Measurements from ENCODE around the gene SDK2. TPM values are rescaled to one million over a fixed set of nuclear protein-coding genes. Genes with fewer than 3 reads are reported as not detected.

Gene SDK2, protein sequence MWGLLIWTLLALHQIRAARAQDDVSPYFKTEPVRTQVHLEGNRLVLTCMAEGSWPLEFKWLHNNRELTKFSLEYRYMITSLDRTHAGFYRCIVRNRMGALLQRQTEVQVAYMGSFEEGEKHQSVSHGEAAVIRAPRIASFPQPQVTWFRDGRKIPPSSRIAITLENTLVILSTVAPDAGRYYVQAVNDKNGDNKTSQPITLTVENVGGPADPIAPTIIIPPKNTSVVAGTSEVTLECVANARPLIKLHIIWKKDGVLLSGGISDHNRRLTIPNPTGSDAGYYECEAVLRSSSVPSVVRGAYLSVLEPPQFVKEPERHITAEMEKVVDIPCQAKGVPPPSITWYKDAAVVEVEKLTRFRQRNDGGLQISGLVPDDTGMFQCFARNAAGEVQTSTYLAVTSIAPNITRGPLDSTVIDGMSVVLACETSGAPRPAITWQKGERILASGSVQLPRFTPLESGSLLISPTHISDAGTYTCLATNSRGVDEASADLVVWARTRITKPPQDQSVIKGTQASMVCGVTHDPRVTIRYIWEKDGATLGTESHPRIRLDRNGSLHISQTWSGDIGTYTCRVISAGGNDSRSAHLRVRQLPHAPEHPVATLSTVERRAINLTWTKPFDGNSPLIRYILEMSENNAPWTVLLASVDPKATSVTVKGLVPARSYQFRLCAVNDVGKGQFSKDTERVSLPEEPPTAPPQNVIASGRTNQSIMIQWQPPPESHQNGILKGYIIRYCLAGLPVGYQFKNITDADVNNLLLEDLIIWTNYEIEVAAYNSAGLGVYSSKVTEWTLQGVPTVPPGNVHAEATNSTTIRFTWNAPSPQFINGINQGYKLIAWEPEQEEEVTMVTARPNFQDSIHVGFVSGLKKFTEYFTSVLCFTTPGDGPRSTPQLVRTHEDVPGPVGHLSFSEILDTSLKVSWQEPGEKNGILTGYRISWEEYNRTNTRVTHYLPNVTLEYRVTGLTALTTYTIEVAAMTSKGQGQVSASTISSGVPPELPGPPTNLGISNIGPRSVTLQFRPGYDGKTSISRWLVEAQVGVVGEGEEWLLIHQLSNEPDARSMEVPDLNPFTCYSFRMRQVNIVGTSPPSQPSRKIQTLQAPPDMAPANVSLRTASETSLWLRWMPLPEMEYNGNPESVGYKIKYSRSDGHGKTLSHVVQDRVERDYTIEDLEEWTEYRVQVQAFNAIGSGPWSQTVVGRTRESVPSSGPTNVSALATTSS (N-terminal part only)
- total RNA-seq (2014; rRNA removed; shearing (Covaris generic)): not detected in 2 replicates

DNA sequence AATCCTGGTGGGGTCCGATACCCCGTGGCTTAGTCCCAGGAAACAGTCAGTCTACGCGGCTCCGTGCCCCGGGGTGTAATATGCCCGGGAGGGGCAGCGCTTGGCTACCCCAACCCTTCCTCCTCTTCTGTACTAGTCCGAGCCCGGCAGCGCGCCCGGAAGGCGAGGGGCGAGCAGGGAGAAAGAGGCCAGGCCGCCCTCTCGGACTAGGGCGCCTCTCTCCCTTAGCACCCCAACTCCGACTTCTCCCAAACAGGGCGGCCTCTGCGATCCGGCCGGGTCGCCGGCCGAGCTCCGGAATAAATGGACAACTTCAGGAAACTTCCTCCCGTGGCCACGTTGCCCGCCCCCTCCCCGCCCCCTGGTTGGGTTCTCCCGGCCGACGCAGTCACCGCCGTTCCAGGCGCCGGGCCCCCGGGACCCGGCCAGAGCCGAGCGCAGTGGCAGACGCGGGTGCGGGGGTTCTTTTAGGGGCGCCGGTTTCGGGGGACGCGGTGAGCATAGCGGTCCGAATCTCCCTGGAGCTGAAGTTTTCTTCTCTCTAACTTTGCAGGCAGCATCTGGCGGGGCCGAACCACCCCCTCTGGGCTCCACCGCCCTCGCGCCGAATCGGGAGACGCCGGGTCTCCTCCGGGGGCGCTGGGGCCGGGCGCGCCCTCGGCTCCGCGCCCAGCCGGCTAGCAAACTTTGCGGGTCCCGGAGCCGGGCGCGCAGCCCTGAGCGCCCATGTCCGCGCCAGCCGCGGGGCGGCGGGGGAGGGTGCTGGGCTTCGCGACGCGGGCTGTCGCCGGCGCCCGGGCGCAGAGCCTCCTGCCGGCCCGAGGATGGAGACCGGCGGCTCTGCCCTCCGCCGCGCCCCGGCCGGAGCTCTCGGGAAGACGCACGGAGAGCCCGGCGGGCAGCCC, at the start of gene SDK2:
SDK2 (minus strand) TSS at position 301 of the 905 bp plus-strand sequence. CDS start 357 bp downstream, outside the sequence.
- no peak for DNase-seq (ENCODE audit: low spot score)

DNA sequence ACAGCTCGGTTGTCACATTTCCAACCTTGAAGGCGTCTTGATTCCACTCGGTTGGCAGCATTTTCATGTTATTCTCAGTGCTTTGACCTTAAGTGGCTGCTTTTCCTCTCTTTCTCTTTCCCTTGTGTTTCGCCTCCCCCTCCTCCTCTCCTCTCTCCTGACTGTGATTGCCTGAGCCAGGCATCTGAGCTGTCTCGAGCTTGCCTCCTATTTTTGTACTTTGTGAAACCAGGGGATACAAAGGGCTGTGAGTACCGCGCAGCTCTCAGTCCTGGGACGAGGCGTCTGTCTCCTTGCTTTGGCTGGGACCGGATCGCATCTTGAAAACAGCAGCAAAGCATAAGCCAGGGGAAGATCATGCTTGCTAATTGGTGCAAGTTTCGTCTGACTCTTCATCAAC, 48.8 kb upstream of the SDK2 start:
- no peak for DNase-seq (ENCODE audit: low spot score)

DNA sequence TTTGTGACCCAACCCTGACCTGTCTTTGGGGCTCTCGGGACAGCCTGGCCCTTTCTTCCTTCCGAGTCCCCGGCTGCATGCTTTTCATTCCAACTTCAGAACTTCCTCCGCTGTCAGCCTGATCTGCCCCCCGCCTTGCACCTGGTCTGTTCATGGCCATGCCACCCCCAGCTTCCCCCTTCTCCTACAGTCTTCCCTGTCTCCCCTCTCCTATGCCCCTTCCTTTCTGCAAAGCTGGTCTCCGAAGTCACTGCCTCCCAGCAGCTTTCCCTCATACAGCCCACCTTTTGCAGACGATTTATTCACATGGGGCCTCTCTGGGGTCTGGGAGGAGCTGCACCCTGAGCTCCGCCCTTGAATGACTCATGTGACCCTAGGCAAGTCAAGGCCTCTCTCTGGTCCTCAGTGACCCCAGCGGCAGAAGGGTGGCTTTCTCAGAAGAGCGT, 47.1 kb upstream of the SDK2 start:
- DNase-seq (ENCODE audit: low spot score): no peak

DNA sequence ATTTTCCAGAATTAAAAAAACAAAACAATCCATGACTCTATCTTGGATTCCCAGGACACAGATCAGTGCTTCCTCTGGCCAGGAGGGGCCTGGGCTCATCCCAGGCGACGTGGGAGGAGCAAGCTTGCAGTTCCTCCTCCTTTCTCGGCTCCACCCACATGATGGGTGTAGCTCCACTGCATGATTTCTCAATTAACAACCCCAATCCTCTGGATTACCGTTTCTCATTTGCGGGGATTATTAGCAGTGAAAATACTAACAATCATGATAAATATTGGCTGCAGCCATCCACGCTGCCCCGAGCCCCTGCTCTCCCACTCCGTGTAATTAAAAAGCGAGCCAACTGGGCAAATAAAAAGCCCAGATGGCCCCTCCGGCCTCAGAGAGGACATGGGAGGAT, 46.4 kb upstream of the SDK2 start:
- DNase-seq (ENCODE audit: low spot score): no peak

DNA sequence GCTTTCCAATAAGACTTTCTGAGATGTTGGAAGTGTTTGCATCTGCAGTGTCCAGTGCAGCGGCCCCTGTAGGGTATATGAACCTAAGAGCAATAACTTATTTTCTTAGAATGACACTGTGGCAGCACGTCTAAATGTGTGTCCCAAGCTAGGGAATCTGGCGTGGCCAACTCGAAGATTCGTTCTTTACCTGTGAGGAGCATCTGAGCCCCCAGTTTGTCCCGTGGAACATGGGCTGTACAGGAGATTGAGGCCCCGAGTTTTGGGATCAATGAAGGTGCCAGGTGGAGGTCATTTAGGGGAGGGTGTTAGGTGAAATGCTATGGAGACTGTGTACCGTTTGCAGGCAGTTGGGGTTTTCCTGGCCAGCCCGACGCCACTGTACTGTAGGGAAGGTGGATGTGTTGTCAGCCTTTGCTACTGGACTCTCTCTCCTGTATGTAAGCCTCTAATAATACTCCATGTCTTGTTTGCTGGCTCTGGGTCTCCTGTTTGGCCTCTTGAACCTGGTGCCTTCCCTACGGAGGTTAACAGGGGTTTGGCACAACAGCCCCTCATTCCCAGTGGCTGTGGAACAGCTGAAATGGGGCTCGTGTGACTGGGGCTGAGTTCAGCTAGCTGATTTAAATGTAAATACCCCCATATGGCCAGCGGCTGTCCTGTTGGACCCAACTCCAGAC, 45.5 kb upstream of the SDK2 start:
- DNase-seq (ENCODE audit: low spot score): no peak

DNA sequence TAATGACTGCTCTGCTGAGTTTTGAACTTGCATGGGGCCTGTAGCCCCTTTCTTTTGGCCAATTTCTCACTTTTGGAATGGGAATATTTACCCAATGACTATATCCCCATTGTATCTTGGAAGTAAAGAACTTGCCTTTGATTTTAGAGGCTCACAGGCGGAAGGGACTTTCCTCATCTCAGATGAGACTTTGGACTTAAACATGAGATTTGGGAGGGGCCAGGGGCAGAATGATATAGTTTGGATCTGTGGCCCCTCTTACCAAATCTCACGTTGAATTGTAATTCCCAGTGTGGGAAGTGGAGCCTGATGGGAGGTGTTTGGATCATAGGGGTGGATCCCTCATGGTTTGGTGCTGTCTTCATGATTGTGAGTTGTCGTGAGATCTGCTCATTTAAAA, 42.7 kb upstream of the SDK2 start:
- no peak for DNase-seq (ENCODE audit: low spot score)

DNA sequence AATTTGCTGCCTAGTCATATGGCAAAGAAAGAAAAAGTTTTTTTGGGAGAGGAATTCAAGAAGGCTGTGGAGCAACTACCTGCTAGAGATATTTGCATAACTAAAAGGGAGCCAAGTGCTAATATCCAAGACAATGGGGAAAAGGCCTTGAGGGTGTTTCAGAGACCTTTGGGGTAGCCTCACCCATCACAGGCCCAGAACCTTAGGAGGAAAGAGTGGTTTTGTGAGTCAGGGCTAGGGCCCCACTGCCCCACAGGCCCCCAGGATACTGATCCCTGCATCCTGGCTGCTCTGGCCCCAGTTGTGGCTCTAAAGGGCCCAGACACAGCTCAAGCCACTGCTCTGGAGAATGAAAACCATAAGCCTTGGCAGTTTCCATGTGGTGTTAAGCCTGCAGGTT, 41.9 kb upstream of the SDK2 start:
- DNase-seq (ENCODE audit: low spot score): no peak

DNA sequence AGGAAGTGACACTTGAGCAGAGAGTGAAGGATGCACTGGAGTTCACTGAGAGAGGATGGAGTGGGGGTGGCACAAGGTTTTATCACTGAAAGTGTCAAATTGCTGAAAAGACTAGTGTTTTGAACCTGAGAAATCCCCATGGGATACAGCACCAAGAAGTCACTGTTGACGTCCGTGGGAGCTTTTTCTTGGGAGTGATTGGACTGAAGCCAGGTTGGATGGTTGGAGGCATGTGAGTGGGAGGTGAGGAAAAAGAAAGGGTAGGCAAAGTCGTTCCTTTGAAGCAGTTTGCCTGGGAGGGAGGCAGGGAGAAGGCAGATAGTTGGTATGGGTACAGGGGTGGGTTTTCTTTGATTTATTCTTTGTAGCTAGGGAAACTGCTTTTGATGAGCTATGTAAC, 39.9 kb upstream of the SDK2 start:
- no peak for DNase-seq (ENCODE audit: low spot score)

DNA sequence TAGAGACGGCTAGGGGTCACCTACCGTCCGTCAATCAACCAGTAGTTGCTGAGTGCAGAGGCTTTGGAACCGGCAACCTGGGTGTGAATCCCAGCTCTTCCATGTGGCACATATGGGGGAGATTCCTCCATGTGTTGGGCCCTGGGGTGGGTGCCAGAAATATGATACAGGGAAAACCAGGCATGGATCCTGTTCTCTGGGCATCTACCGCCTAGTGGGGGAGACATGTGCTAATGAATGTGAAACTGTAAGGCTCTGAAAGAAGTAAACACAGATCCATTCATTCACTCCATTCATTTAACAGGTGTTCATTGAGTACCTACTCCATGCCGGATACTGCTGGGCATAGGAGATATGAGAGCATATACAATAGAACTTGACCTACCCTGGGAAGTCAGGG, 39.5 kb upstream of the SDK2 start:
- no peak for DNase-seq (ENCODE audit: low spot score)

DNA sequence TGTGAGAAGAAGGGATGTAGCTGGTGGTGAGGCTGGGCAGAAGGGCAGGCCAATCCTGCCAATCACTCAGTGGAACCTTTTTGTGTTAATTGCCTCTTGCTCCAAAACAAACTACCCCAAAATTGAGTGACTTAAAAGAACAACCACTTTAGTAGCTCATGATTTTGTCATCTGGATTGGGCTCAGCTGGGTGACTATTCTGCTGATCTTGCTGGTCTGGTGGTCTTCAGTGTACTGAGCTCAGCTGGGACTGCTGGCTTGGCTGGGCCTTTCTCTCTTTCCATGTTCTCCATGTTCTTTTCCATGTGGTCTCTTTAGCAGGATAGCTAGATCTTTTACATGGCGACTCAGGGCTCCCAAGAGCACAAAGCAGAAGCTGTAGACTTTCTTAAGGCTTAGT, 37.7 kb upstream of the SDK2 start:
- DNase-seq (ENCODE audit: low spot score): no peak

DNA sequence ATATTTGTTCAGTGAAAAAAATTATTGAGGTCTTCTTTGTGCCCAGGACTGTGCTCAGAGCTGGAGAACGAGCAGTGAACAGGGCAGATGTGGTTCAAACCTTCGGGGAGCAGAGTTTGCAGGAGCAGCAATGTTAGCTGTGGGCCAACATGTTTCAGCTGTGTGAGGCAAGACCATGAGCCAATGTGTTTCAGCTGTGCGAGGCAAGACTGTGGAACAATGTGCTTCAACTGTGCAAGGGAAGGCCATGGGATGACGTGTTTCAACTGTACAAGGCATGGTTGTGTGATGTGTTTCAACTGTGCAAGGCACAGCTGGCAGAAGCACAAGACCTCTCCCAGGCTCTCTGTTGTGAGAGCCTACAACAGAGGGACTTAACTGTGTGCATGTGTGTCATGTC, 35.2 kb upstream of the SDK2 start:
- no peak for DNase-seq (ENCODE audit: low spot score)

DNA sequence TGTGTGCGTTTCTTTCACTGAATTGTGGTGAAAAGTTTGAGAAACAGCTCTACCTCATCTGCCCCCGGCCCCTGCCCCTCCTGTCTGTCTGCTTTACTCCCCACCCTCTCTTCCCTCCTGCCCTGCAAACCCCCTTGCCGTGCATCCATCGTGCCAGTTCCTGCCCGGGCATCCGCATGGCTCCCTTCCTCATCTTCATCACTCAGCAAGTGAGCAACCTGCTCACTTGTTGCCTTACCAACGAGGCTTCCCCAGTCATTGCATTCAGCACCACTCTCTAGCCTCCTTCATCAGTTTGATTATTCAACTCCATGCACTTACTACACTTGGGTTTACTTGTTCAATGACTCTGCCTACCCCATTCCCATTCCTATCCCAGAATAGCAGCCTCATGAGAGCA, 34.8 kb upstream of the SDK2 start:
- DNase-seq (ENCODE audit: low spot score): no peak

DNA sequence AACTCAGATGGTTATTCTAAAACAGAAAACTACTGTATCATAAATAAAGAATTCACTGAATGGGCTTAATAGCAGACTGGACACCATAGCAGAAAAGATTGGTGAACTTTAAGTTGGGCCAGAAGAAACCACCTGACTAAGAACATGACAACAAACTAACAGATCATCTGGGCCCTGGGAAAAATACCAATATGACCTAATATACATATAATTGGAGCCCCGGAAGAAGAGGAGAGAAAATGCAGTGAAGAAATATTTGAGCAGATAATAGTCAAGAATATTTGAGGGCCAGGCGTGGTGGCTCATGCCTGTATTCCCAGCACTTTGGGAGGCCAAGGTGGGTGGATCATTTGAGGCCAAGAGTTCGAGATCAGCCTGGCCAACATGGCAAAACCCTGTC, 25.5 kb upstream of the SDK2 start:
- DNase-seq (ENCODE audit: low spot score): no peak

DNA sequence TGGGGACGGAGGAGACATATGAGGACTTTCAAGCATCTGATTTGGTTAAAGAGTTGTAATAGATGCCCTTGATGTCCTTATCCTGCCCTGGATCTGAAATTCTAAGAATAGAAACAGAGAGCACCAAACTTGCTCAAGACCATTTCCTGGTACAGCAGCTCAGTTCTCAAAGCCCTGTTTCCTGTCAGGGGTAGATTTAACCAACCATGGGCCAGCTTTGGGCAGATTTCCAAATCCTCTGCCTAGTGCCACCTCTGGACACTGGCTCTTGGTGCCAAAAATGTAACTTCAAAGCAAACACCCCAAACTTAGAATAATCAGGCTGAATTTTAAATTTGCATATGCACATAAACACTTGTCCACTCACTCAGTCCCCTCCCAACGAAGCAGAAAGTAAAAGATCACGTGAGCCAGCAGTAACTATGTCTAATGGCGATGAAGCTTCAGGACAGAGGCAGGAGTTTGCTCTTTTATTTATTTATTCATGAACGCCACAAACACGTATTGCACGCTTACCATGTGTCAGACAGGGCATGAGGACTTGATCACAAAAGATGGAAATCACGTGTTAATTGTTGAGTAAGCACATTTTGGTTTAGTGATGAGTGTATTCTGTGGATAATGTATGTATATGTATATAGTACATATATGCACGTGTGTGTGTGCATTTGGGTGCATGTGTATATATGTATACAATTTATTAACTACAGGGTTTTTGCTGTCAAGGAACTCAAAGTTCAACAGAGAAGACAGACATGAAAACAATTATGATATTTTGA, 23.1 kb upstream of the SDK2 start:
- DNase-seq (ENCODE audit: low spot score): no peak

DNA sequence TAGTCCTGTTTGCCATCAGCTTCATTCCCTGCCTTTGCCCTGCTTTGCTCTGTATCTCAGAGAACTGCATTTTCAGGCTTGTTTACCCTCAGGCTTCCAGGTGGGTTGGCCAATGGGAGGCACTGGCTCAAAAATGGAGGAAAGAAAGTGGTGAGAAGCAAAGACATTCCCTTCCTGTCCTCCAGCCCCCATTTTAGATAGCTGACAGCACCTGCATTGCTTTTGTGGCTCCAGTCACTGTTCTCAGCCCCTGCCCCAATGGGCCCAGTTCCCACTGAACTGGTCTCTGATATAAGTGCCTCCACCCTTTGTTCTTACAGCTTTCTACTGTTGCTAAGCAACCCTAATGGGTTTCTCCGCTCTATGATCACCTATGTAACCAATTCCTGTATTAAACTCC, 19.4 kb upstream of the SDK2 start:
- DNase-seq (ENCODE audit: low spot score): no peak

DNA sequence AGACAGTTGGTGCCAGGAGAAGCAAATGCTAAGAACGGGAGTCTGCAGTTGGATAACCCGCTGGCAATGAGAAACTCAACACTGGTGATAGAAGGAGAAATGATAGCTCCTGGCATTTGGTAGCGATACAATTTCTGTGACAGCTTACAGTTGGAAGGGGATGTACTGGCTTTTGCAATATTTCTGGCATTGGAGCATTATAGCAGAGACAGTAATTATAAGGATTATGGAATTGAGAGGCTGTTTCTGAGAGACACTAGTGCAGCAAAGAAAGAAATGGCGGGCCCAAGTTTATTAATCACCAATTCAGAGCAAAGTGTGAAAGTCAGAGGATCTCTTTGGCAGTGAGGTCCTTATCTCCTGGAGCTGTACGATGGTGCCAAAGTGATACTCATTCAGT, 16.1 kb upstream of the SDK2 start:
- no peak for DNase-seq (ENCODE audit: low spot score)

DNA sequence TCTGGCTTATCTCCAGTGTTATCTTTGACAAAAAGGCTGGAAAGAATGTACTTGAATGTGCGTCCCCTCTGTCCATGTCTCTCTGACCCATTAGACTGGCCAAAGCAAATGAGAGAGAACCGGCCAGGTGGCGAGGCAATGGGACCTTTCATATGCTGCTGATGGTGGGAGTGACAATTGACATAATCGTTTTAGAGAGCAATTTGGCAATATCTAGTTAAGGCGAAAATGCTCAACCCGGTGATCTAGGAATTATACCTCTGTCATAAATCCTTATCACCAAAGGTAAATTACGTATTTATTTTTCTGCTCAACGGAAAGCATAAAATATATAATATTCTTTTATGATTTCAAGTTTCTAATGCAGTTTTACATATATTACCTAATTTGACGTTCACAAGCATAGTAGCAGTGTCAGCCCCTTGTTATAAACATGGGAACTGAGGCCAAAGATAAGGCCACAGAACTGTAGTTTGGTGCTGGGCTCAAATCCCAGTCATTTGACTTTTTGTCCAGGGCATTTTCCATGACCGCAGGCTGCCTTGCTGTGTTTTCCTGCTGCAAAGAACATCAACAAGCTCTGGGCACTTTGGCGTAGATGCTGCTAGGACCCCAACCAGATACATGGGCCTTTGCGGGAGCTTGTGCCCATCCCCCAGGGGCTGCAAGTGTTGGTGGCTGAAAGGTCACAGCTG, 14.7 kb upstream of the SDK2 start:
- no peak for DNase-seq (ENCODE audit: low spot score)

DNA sequence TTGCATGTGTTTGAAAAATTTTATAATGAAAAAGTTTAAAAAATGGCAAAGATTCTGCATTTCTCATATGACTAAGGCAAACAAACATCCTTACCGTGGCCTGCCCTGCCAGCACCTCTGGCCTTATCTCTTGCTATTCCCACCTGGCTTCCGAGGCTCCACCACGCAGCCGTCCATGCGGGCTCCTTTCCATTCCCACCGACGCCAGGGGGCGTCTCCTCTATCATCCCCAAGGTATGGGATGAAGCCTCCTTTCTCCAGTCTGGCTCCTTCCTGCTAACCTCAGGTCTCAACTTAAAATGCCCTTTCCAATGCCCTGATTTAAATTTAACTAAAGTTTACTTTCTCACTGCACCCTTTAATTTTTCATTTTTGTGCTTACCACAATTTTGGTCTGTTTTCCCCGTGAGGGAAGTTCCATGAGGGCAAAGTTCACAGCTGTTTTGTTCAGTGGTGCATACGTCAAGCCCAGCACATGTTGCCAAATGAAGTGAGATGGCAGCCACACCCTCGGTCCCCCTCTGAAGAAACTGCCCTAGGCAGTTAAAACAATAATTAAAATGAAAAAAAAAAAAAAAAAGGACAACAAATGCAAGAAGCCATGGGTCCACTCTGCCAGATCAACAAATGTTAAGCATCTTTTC, 13.3 kb upstream of the SDK2 start:
- DNase-seq (ENCODE audit: low spot score): peak; percentile 66
